IPS-18c (cell line): ENCODE data around the gene MTA3.

ENCODE experiments used
- H3K4me3 ChIP-seq: 2 replicates; pipeline ENCODE4 v1.7.0; 2013; ENCODE audit warnings: low read depth, mild to moderate bottlenecking, low read length, moderate library complexity; ENCODE audit not compliant: insufficient read depth
- H3K9me3 ChIP-seq: one replicate; pipeline ENCODE4 v1.6.1; 2013; ENCODE audit warnings: mild to moderate bottlenecking, low read length, moderate library complexity; ENCODE audit not compliant: control insufficient read depth, insufficient read depth

The MTA3 gene

DNA sequence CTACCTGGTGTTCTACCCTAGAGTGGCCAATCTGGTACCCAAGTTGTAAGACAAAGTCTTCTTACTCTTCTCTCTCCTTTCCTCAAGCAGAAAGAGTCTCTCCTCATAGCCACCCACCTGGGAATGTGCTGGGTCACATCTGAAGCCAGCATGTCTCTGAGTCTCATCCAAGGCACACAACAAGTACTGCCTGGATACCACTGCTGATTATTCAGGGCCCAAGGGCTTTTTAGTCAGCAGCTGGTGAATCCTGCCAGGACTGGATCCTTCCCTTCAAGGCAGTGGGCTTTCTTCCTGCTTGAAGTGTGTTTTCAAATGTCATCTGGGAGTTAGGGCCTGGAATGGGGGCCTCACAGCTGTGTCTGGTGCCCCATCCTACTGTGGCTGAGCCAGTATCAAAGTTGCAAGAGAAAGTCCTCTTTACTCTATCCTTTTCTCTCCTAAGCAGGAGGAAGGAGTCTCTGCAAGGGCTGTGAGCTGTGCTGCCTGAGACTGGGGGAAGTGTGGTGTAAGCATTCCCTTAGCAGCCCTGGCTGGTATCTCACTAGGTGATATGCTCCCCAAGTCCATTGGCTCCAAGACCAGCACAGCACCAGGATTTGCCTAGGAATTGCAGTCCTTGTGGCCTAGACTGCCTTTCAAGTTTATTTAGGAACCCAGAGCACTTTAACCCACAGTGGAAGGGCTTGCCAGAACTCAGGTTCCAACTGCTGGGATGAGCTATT is 168.3 kb downstream of the MTA3 start:
- no peak overlapping the region for H3K4me3 ChIP-seq
- peaks cover 2% of the 10 kb centered on the region for H3K9me3 ChIP-seq

DNA sequence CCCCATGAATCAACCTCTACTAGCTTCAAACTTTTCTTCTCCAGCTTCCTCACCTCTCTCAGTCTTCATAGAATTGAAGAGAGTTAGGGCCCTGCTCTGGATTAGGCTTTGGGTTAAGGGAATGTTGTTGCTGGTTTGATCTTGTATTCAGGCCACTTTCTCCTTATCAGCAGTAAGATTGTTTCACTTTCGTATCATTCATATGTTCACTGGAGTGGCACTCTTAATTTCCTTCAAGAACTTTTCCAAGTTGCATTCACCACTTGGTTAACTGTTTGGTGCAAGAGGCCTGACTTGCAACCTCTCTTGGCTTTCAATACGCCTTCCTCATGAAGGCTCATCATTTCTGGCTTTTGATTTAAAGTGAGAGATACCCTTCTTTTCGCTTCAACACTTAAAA is 172.7 kb downstream of the MTA3 start:
- H3K9me3 ChIP-seq: peaks cover 2% of the 10 kb centered on the region
- H3K4me3 ChIP-seq: no peak overlapping the region

DNA sequence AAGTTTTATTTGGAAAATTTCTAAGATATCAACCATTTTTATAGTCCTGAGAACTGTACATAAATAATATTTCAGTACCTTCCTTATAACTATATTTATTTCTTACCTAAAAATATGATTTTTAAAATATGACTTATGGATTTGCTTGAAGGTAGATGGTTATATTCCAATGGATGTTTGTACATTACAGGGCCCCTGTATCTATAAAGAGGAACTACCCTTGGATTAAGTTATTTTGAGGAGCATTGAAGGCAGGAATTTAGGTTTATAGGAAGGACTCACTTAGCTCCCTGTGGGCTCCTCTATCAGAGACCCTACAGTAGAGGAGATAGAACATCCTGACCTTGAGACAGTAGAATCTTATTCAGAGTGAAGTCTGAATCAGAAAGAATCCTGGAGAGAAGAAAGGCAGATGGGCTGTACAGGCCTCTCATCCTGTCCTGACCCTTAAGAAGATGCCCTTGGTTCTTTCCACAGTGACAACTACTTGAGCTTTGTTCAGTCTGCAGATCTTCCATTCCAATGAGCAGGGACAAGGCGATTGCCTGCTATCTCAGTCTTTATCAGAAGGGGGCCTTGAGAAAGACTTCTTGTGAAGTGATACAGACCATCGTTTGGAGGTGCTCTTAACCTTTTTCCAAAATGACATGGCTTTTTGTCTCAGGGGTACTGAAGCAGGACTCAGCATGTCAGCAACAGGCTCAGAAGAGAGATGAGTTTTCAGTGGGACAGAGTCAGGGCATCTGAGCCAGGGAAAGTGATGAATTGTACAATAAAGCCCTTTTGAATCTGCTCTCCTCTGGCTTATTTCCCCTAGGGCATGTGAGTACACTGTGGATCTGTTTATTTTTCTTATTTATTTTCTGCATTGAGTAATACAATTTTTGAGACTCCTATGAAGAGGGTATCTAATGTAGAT is 174.6 kb downstream of the MTA3 start:
- no peak overlapping the region for H3K4me3 ChIP-seq
- H3K9me3 ChIP-seq: peaks cover 2% of the 10 kb centered on the region

DNA sequence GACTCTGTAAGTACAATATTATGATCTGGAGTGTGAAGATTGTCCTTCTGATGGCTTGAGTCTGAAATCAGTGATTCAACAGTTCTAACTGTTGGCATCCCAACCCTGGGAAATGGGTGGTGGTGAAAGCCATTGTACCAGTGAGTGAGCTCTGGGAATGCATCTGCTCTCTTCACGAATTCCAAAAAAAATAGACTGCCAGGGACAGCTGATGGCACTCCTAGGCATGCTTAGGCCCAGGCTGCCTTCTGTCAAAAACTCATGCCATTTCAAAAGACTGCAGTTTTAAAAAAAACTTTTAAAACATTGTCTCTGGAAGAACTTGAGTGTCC is 175.2 kb downstream of the MTA3 start:
- Histone ChIP-seq H3K4me3 (no peak overlapping the region), H3K9me3 (peaks cover 2% of the 10 kb centered on the region)

DNA sequence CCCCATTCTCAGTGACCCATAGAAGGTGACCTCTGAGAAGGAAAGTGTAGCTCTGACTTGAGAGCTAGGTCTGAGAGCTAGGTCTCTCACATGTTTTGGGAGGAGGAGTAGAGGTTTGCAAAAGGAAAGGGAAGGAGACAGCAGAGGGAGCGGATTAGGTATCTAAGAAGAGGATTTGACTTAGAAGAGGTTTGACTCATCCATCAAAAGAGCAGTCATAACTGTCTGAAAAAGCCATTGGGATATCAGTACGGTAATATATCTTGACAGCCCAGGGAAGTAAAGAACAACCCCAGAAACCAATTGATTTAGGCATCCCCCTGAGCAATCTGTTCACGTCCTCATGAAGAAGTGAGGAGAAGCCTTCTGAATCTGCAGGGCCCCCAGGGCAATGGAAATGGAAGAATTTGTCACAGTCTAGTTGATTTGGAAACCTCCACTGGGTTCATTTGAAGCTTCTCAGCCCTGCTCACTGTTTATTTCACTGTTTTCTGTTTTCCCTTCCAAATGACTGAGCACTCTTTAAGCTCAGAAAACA is 176.2 kb downstream of the MTA3 start:
- Histone ChIP-seq H3K9me3 (no peaks in the 10 kb centered on the region), H3K4me3 (no peak overlapping the region)

DNA sequence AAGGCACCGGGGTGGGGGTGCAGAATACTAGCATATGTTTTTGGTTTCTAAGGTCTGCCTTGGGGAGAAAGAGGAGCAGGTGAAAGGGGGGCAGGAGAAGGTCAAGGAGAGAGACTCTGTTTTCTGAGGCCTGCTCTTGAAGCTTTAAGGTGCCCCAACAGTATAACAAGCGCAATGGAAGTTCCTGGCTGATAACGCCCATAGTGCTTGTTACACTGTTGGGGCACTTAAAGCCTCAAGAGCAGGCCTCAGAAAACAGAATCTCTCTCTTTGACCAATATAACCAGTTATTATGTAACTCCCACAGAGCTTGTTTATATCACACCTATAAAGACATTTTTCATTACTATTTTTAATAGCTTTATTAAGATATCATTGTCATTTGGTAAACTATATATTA is 179.0 kb downstream of the MTA3 start:
- Histone ChIP-seq H3K4me3 (no peak overlapping the region), H3K9me3 (no peaks in the 10 kb centered on the region)

DNA sequence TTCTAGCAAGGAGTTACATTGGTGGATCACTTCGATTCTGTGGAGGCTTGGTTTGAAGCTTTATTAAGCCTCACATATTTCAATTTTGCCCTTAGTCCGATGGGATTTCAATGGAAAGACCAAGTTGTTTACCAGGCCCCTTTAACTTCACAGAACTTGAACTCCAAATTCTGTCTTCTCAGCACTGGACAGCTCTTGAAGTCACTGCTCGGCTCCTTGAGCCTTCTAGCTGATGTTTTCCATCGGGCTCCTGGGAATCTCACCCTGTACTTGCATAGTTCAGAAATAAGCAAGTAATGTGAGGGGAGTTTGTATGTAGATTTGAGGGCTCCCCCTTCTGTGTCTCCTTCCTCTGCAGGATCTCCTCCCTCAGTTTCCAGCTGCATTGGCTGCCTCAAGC is 180.4 kb downstream of the MTA3 start:
- H3K9me3 ChIP-seq: no peaks in the 10 kb centered on the region

DNA sequence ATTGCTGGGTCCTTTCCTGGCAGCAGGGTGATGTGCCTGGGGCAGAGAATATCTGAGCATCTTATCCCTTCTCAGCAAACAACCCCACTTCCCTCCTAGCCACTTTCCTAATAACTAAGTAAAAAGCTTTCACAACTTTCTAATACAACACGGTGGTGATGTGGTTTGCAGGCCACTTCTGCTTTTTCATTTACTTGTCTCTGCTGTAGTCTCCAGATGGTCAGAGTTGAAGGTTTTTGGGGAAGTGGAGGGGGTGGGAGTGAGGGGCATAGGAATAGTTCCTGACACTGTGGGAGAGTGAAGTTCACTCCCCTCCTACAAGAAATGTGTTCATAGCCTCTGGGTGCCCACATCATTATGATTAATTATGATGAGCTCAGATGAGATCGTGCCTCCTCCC is 183.9 kb downstream of the MTA3 start:
- no peak overlapping the region for H3K4me3 ChIP-seq

More for the DNA sequence above, 180.4 kb downstream of the MTA3 start:
- H3K4me3 ChIP-seq: no peak overlapping the region

DNA sequence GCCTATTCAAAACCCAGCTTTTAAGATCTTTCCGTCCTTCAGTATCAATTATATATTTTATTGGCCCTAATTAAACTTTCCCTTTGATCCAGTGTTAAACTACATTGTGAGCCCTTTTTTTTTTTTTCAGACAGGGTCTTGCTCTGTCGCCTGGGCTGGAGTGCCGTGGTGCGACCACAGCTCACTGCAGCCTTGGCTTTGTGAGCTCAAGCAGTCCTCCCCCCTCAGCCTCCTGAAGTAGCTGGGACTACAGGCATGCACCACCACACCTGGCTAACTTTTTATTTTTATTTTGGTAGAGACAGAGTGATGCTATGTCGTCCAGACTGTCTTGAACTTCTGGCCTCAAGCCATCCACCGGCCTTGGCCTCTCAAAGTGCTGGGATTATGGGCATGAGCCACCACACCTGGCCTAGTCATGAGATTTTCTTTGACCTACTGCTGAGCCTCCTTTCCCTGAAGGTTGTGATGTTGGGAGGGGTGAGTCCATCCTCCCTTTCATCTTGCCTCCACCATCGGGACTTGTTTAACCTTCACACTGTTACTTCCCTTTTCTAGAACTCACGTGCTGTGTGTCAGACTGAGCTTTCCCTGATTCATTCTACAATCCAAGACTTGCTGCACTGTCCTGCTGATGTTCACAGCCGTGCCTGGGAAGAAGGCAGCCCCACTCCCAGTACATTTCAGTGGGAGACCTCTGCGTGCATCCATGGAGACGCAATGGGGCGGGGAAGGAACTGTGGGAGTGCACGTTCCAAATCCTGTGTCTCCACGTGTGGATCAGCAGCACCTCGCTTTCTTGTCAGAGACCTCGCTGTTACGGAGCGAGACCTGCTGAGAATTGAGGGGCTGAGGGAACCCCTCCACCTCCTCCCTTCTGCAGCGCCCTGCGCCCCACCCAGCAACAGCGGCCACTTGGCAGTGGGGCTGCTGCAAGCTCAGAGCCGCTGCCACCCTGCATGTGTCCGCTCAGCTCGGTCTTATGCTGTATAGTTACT is 184.7 kb downstream of the MTA3 start:
- no peaks in the 10 kb centered on the region for H3K9me3 ChIP-seq
- no peak overlapping the region for H3K4me3 ChIP-seq

More for the DNA sequence above, 183.9 kb downstream of the MTA3 start:
- H3K9me3 ChIP-seq: no peaks in the 10 kb centered on the region

DNA sequence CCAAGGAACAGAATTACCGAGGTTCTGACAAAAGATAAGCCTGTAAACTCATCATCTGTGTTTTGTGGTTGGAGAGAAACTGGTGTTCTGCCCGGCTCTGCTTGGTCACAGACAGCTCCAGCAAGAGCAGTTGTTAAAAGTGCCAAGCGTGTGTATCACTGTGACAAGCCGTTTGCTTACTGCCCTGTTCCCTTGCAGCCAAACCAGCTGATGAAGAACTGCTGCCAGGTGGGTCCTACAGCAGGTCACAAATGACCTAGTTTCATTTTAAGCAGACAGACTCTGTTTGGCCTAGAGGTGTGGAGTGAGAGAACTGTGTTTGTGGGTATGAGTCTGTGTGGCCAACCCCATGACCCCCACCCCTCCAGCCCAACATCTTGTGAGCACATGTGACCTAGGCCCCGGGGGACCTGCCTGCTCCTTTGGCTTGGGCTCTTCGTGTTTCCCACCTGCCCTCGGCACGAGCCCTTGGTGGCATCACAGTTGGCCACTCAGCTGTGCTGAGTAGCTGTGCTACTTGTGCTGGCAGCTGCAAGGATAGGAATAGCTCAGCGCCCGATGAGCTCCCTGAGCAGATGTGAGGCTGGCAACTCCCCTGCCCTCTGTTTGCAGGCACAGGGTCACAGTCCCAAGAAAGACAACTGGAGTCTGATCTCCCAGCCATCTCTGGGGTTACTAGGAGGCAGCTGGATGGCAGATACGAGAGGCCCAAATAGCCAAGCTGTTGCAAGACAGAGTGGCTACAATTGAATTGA is 185.8 kb downstream of the MTA3 start:
- H3K9me3 ChIP-seq: no peaks in the 10 kb centered on the region
- no peak overlapping the region for H3K4me3 ChIP-seq

DNA sequence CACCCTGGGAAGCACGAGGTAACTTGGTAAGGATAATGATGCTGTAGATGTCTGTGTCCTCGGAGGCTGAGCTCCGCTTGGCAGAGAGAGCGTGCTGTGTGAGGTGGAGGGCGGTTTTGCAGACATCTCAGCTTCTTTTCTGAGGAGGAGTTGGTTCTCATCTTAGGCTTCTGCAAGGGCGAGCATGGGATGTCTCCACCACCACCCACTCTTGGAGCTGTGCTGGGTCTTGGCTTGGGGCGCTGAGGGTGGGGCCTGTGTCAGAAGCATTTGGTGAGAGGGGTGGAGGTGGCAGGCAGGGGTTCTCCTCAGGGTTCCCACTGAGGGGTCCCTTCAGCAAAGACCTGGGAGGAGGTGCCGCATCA is 186.3 kb downstream of the MTA3 start:
- Histone ChIP-seq H3K4me3 (no peak overlapping the region), H3K9me3 (no peaks in the 10 kb centered on the region)

DNA sequence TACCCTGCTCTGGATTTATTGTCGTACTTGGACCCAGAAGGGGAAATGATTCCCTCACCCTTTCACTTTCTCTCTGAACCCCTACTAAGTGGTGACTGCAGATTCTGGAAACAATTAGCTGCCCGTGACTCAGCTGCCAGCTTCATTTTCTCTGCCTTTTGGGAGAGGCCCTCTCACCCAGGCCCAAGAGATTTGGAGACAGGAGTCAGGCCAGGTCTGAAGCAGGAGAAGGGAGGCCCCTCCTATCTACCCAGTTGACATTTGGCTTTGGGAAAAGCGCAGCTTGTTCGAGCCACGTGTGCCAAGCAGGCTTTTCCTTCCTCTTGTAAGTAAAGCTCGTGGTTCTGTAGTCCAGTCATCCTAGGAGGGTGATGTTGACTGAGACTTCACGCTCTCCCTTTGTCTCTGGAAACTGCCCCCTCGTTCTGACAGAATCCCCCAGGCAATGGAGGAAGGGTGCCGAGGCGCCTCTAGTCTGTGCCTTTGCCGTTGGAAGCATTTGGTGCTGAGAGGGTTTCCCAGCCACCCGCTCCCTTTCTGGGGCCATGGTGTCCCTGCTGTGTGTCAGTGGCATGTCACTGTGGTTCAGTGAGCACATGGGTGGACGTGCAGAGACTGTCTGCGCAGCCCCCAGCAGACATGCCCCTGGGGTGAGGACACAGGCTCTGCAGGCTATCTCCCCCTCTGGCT is 186.9 kb downstream of the MTA3 start:
- Histone ChIP-seq H3K9me3 (no peaks in the 10 kb centered on the region), H3K4me3 (no peak overlapping the region)

DNA sequence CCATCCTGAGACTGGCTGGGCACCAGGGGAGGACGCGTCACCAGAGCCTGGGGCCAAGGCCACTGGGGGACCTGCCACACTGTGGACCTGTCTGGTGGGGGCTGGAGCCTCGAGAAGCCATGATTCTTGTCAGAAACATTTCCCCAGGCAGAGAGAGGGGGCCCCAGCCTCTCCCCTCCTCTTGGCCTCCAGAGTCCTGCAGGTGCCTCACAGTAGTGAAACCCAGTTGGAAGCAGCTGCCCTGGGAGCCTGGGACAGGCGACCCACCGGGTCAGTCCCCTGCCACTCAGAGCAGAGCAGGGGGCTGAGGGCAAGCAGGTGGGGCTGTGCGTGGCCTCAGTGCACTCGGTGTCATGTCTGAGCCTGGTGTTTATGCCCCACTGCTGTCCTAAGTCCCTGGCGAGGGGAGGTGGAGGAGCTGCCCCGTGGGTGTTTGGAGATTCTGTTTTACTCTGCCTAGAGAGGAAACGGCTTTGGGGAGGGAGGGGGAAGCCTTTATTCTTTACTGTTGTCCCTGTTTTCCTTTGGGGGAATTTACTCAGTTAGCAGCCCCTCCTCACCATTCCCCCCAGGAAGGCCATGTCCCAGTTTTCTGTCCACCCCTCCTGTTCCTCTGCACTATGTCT is 187.8 kb downstream of the MTA3 start:
- Histone ChIP-seq H3K9me3 (no peaks in the 10 kb centered on the region), H3K4me3 (no peak overlapping the region)

DNA sequence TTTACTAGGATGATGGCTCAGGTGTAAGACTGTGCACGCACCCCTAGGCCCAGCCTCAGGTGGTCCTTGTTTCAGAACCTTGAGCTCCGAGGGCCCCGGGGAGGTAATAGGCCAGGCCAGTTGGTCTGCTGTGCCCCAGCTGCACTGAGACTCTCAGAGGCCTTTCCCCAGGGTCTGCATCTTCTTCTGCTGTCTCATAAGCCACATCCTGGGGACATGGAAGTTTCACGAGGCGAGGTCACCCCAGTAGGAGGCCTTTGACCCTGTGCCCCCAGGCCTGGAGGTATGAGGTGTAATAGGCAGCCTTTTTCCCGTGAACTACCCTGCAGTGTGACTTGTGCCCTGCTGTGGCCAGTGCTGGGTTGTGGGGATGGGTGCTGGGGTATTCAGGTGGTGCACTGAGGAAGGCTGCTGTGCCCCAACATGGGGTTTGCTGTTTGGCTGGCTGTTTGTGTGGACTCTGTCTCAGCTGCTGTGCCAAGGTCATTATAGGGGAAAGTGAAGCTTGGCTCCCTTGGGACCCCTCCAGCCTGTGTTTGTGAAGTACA is 188.6 kb downstream of the MTA3 start:
- Histone ChIP-seq H3K4me3 (no peak overlapping the region), H3K9me3 (no peaks in the 10 kb centered on the region)

DNA sequence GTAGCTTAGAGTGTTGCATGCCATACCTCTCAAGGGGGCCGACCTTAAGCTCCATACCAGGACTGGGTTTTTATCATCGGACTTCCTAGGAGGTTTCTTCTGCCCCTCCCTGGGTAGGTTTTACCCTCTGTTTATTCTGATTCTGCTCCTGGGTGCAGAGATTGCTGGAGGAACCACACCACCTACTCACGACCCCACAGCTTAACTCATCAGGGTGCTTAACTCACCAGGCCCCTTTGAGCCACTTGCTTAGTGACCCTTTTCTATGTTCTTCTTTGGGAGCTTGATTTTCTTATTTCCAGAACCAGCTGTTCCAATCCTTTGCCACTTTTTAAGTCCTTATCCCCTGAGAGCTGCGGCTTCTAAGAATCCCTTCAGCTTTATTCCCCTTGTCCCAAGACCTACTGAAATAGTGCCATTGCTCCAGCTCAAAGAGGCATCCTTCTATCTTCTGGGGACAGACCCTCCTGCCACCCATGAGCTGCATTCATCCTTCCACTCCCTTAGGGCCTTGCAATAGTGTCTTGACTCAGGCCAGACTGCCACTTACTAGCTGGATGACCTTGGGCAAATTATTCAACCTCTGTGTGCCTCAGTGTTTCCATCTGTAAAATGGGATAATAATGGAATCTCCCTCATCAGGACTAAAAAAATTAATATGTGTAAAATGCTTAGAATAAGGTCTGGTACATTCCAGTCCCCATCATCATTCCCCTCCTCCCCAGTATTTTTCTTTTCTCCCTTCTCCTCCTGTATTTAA is 189.7 kb downstream of the MTA3 start:
- Histone ChIP-seq H3K9me3 (no peaks in the 10 kb centered on the region), H3K4me3 (no peak overlapping the region)
